MM.1S (cell line): ENCODE results near the gene PHLDB1.

ENCODE experiments used
- DNase-seq: peaks from one replicate; pipeline ENCODE4 v3.0.0-alpha.2; 2015
- H2AFZ ChIP-seq: fragments of 300-600 bp; sonication (generic); 2 replicates; pipeline ENCODE4 v1.6.0; 2016; ENCODE audit warnings: antibody characterized with exemption, low read length
- H3F3A ChIP-seq: fragments of 300-600 bp; sonication (generic); 2 replicates; pipeline ENCODE4 v1.6.1; 2016; ENCODE audit warnings: mild to moderate bottlenecking, antibody characterized with exemption, low read length, moderate library complexity, mixed read lengths; ENCODE audit not compliant: insufficient read depth
- H3K27ac ChIP-seq: fragments of 300-600 bp; sonication (generic); 2 replicates; pipeline ENCODE4 v1.5.1; 2016; ENCODE audit warnings: mild to moderate bottlenecking, low read length
- H3K27me3 ChIP-seq: fragments of 300-600 bp; sonication (generic); replicated peaks from 2 replicates; pipeline ENCODE4 v1.6.0; 2016; ENCODE audit warnings: low read length; ENCODE audit not compliant: insufficient read depth
- H3K36me3 ChIP-seq: fragments of 300-600 bp; sonication (generic); replicated peaks from 2 replicates; pipeline ENCODE4 v1.6.1; 2016; ENCODE audit warnings: mild to moderate bottlenecking, low read length, mixed read lengths; ENCODE audit not compliant: insufficient read depth
- H3K4me1 ChIP-seq: fragments of 300-600 bp; sonication (generic); 2 replicates; pipeline ENCODE4 v1.6.1; 2016; ENCODE audit warnings: low read length, mixed read lengths
- H3K4me2 ChIP-seq: fragments of 300-600 bp; sonication (generic); 2 replicates; pipeline ENCODE4 v1.6.0; 2016; ENCODE audit warnings: low read depth, low read length
- H3K4me3 ChIP-seq: fragments of 300-600 bp; sonication (generic); 2 replicates; pipeline ENCODE4 v1.5.1; 2016; ENCODE audit warnings: low read length, mixed read lengths
- H3K79me2 ChIP-seq: fragments of 300-600 bp; sonication (generic); 2 replicates; pipeline ENCODE4 v1.6.1; 2016; ENCODE audit warnings: mixed run types, low read length, mixed read lengths
- H3K9ac ChIP-seq: fragments of 300-600 bp; sonication (generic); 2 replicates; pipeline ENCODE4 v1.6.1; 2016; ENCODE audit warnings: low read length, mixed read lengths
- H3K9me2 ChIP-seq: fragments of 300-600 bp; sonication (generic); replicated peaks from 2 replicates; pipeline ENCODE4 v1.6.1; 2016; ENCODE audit warnings: mild to moderate bottlenecking, low read length, mixed read lengths; ENCODE audit not compliant: insufficient read depth
- H3K9me3 ChIP-seq: fragments of 300-600 bp; sonication (generic); replicated peaks from 2 replicates; pipeline ENCODE4 v1.6.1; 2016; ENCODE audit warnings: mild to moderate bottlenecking, low read length, mixed read lengths; ENCODE audit not compliant: insufficient read depth
- H4K20me1 ChIP-seq: fragments of 300-600 bp; sonication (generic); 2 replicates; pipeline ENCODE4 v1.6.1; 2016; ENCODE audit warnings: mild to moderate bottlenecking, low read length, moderate library complexity, mixed read lengths; ENCODE audit not compliant: insufficient read depth
- EZH2 ChIP-seq: fragments of 300-600 bp; sonication (generic); optimal IDR thresholded peaks from 2 replicates; pipeline ENCODE3; 2017; ENCODE audit warnings: low read depth, mild to moderate bottlenecking, antibody characterized with exemption, low read length, mixed read lengths
- EZH2phosphoT487 ChIP-seq: fragments of 300-600 bp; sonication (generic); IDR thresholded peaks from 2 replicates; pipeline ENCODE4 v1.6.1; 2018; ENCODE audit warnings: antibody characterized with exemption, low read length
- TF ChIP-seq, protein P1 (sequence below): fragments of 300-600 bp; sonication (generic); IDR thresholded peaks from 2 replicates; pipeline ENCODE4 v1.5.1; 2016; ENCODE audit warnings: antibody characterized with exemption, low read length, mixed read lengths

Gene PHLDB1

DNA sequence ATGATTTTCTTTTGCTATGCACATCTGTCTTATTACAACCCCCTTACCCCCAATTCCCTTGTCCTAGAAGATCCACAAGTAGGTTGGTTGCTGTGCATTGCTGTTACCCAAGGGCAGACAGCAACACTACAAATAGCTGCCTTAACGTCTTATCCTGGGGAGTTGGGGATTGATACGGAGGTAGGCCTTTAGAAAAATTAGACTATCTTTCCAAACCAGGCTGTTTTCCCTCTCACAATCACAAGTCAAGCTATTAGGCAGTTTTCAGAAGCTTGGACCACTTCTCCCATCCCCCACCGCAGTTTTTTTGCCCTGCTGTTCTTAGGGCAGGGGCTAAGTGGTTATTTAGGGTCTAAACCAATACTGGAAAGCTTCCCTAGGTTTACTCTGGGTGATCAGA, 2.8 kb upstream of the PHLDB1 start:
- Histone ChIP-seq H3K9ac (no peak overlapping the region), H3K4me3 (no peak overlapping the region), H3F3A (no peaks in the 10 kb centered on the region), H4K20me1 (no peaks in the 10 kb centered on the region), H3K36me3 (no peaks in the 10 kb centered on the region; the same call in 1 of the 2 replicates), H3K79me2 (no peaks in the 10 kb centered on the region), H3K9me3 (no peaks in the 10 kb centered on the region), H3K4me1 (peaks cover 5% of the 10 kb centered on the region; the same call in 1 of the 2 replicates), H3K27me3 (peaks cover 33% of the 10 kb centered on the region), H2AFZ (no peak overlapping the region), H3K27ac (no peak overlapping the region), H3K4me2 (no peak overlapping the region), H3K9me2 (no peaks in the 10 kb centered on the region)
- TF ChIP-seq EZH2 (no peak), EZH2phosphoT487 (no peak)
- TF ChIP-seq, protein P1, sequence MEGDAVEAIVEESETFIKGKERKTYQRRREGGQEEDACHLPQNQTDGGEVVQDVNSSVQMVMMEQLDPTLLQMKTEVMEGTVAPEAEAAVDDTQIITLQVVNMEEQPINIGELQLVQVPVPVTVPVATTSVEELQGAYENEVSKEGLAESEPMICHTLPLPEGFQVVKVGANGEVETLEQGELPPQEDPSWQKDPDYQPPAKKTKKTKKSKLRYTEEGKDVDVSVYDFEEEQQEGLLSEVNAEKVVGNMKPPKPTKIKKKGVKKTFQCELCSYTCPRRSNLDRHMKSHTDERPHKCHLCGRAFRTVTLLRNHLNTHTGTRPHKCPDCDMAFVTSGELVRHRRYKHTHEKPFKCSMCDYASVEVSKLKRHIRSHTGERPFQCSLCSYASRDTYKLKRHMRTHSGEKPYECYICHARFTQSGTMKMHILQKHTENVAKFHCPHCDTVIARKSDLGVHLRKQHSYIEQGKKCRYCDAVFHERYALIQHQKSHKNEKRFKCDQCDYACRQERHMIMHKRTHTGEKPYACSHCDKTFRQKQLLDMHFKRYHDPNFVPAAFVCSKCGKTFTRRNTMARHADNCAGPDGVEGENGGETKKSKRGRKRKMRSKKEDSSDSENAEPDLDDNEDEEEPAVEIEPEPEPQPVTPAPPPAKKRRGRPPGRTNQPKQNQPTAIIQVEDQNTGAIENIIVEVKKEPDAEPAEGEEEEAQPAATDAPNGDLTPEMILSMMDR: no peak
- no peak for DNase-seq

DNA sequence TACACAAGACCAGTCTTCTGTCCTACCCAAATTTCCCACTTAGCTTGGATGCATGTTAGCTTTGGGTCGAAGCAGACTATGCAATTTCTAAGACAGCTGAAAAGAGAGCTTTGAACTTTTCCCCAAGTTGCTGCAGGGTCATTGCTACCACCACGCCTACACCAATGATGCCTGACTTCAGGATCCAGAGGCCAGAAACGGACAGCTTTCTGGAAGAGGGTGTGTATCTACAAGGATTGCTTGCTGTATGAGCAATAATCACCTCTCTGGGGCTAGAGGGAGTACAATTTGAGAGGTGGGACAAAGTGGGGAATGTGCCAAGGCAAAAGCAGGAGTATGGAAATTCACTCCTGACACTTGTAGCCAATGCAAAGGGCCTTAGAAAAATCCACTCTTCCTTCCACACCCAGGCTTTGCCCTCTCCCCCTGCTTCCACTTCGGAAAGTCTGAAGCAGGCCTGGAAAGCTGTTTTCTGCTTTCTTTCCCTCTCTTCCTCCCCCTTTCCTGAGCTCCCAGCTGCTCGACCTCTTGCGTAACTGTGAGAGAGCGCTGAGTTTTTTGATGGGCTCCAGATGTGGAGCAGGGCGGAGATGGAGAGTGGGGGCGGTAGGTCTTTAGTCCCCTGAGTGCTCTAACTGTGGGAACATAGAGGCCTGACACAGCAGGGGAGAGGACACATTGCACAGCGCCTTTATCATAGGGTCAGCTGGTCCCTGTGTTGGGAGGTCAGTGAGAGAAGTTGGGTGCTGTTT, 2.1 kb upstream of the PHLDB1 start:
- Histone ChIP-seq H3K27me3 (peaks cover 41% of the 10 kb centered on the region), H3K4me3 (no peak overlapping the region), H4K20me1 (no peaks in the 10 kb centered on the region), H3K9me3 (no peaks in the 10 kb centered on the region), H3K4me1 (peaks cover 5% of the 10 kb centered on the region; the same call in 1 of the 2 replicates), H3K79me2 (no peaks in the 10 kb centered on the region), H3K27ac (no peak overlapping the region), H3K36me3 (no peaks in the 10 kb centered on the region; the same call in 1 of the 2 replicates), H3K9me2 (no peaks in the 10 kb centered on the region), H3K4me2 (no peak overlapping the region), H2AFZ (no peak overlapping the region), H3F3A (no peaks in the 10 kb centered on the region), H3K9ac (no peak overlapping the region)
- DNase-seq: no peak
- TF ChIP-seq EZH2phosphoT487 (no peak), EZH2 (no peak)
- TF ChIP-seq, protein P1: no peak

DNA sequence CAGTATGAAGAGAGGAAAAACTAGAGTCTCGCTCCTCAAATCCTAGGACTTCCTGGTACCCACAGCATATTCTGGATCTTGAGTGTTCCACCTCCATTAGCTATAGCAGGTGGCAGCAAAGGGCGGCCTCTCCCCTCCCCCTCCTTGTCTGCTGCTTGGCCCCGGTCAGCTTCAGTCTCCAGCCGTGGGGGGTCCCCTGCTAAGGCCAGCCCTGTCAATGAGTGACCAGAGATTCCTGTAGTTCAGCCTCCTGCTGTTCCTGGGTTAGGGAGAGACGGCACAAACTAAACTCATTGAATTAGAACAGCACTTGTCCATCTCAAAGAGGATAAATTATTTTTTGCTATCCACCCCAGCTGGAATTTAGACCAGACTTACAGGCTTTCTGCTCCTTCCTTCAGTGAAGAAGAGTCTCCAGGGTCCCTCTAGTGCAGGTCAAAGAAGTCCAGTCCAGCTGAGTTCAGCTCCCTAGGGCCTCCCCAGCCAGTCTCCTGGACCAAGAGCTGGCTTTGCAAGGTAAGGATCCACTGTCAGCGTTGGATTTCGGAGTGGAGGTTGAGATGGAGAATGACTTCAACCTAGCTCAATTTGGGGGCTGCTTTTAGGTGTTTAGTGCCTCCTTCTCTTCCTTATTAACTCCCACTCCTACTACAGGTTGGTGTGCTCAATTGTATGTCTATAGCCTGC, 1.1 kb upstream of the PHLDB1 start:
- no peaks in the 10 kb centered on the region for H4K20me1 ChIP-seq
- no peak for DNase-seq
- no peaks in the 10 kb centered on the region for H3F3A ChIP-seq
- no peaks in the 10 kb centered on the region for H3K79me2 ChIP-seq
- H3K9me3 ChIP-seq: no peaks in the 10 kb centered on the region
- no peak overlapping the region for H2AFZ ChIP-seq
- H3K4me2 ChIP-seq: no peak overlapping the region
- H3K4me3 ChIP-seq: no peak overlapping the region
- peaks cover 46% of the 10 kb centered on the region for H3K27me3 ChIP-seq
- H3K9ac ChIP-seq: no peak overlapping the region
- H3K27ac ChIP-seq: no peak overlapping the region
- TF ChIP-seq EZH2 (no peak), EZH2phosphoT487 (no peak)
- H3K36me3 ChIP-seq: no peaks in the 10 kb centered on the region
- H3K4me1 ChIP-seq: peaks cover 10% of the 10 kb centered on the region; the same call in 1 of the 2 replicates
- H3K9me2 ChIP-seq: no peaks in the 10 kb centered on the region
